HUES6 (cell line): ENCODE measurements around the gene CCDC197.

ENCODE experiments used
- H3K27ac ChIP-seq: 2 replicates; pipeline ENCODE4 v1.7.0; 2013; ENCODE audit warnings: low read depth, mild to moderate bottlenecking, low read length, inconsistent platforms
- H3K27me3 ChIP-seq: 2 replicates; pipeline ENCODE4 v1.6.1; 2013; ENCODE audit warnings: low read length; ENCODE audit not compliant: control insufficient read depth, insufficient read depth
- H3K36me3 ChIP-seq: 2 replicates; pipeline ENCODE4 v1.6.1; 2013; ENCODE audit warnings: low read length; ENCODE audit not compliant: control insufficient read depth, insufficient read depth
- H3K4me1 ChIP-seq: 2 replicates; pipeline ENCODE4 v1.6.1; 2013; ENCODE audit warnings: low read length; ENCODE audit not compliant: control insufficient read depth, insufficient read depth
- H3K4me3 ChIP-seq: 2 replicates; pipeline ENCODE4 v1.5.1; 2013; ENCODE audit warnings: low read depth, low read length
- H3K9ac ChIP-seq: one replicate; pipeline ENCODE4 v1.6.1; 2013; ENCODE audit warnings: mild to moderate bottlenecking, low read length
- H3K9me3 ChIP-seq: 2 replicates; pipeline ENCODE4 v1.6.1; 2013; ENCODE audit warnings: low read depth, low read length; ENCODE audit not compliant: control insufficient read depth, insufficient read depth

CCDC197 gene

GRCh38 chr14:93971635-93972027, 25.5 kb upstream of the CCDC197 start:
- no peaks in the 10 kb centered on the region for H3K4me1 ChIP-seq
- H3K27ac ChIP-seq: no peak overlapping the region
- no peak overlapping the region for H3K9ac ChIP-seq
- peaks cover 3% of the 10 kb centered on the region; the same call in 1 of the 2 replicates for H3K27me3 ChIP-seq
- no peaks in the 10 kb centered on the region for H3K9me3 ChIP-seq
- no peak overlapping the region for H3K4me3 ChIP-seq
- no peaks in the 10 kb centered on the region for H3K36me3 ChIP-seq

GRCh38 chr14:93972618-93973205, 24.4 kb upstream of the CCDC197 start:
- Histone ChIP-seq H3K36me3 (no peaks in the 10 kb centered on the region), H3K9ac (no peak overlapping the region), H3K4me1 (no peaks in the 10 kb centered on the region), H3K4me3 (no peak overlapping the region), H3K9me3 (no peaks in the 10 kb centered on the region), H3K27ac (no peak overlapping the region), H3K27me3 (peaks cover 3% of the 10 kb centered on the region; the same call in 1 of the 2 replicates)

- Histone ChIP-seq H3K9me3 (no peaks in the 10 kb centered on the region), H3K4me3 (no peak overlapping the region), H3K9ac (no peak overlapping the region), H3K27me3 (no peaks in the 10 kb centered on the region; the same call in 1 of the 2 replicates), H3K36me3 (no peaks in the 10 kb centered on the region), H3K27ac (no peak overlapping the region), H3K4me1 (no peaks in the 10 kb centered on the region)
Measured at GRCh38 chr14:93973607-93974006, 23.5 kb upstream of the CCDC197 start.

- Histone ChIP-seq H3K36me3 (no peaks in the 10 kb centered on the region), H3K9me3 (no peaks in the 10 kb centered on the region), H3K4me3 (no peak overlapping the region), H3K27me3 (no peaks in the 10 kb centered on the region; the same call in 1 of the 2 replicates), H3K27ac (no peak overlapping the region), H3K9ac (no peak overlapping the region), H3K4me1 (no peaks in the 10 kb centered on the region)
Measured at GRCh38 chr14:93974299-93974698, 22.8 kb upstream of the CCDC197 start.

- no peaks in the 10 kb centered on the region for H3K9me3 ChIP-seq
- no peak overlapping the region for H3K27ac ChIP-seq
- no peaks in the 10 kb centered on the region for H3K4me1 ChIP-seq
- no peak overlapping the region for H3K9ac ChIP-seq
- no peaks in the 10 kb centered on the region for H3K36me3 ChIP-seq
- no peaks in the 10 kb centered on the region; the same call in 1 of the 2 replicates for H3K27me3 ChIP-seq
- H3K4me3 ChIP-seq: no peak overlapping the region
Measured at GRCh38 chr14:93974833-93975232, 22.3 kb upstream of the CCDC197 start.

- Histone ChIP-seq H3K27ac (no peak overlapping the region), H3K4me1 (no peaks in the 10 kb centered on the region), H3K36me3 (no peaks in the 10 kb centered on the region), H3K27me3 (no peaks in the 10 kb centered on the region; the same call in 1 of the 2 replicates), H3K9ac (no peak overlapping the region), H3K9me3 (no peaks in the 10 kb centered on the region), H3K4me3 (no peak overlapping the region)
Measured at GRCh38 chr14:93975791-93976476, 21.2 kb upstream of the CCDC197 start.

GRCh38 chr14:93976477-93977057, 20.5 kb upstream of the CCDC197 start, which contains the start of gene ASB2:
ASB2 (minus strand) TSS chr14:93976570; CDS start chr14:93964539, 12,031 bp downstream.
- Histone ChIP-seq H3K36me3 (no peaks in the 10 kb centered on the region), H3K4me1 (no peaks in the 10 kb centered on the region), H3K9me3 (no peaks in the 10 kb centered on the region), H3K27ac (no peak within 1 kb of the TSS), H3K27me3 (no peaks in the 10 kb centered on the region; the same call in 1 of the 2 replicates), H3K4me3 (no peak within 1 kb of the TSS), H3K9ac (no peak within 1 kb of the TSS)

GRCh38 chr14:93977171-93977570, 19.9 kb upstream of the CCDC197 start:
- Histone ChIP-seq H3K27me3 (no peaks in the 10 kb centered on the region; the same call in 1 of the 2 replicates), H3K27ac (no peak overlapping the region), H3K4me3 (no peak overlapping the region), H3K4me1 (no peaks in the 10 kb centered on the region), H3K9me3 (no peaks in the 10 kb centered on the region), H3K9ac (no peak overlapping the region), H3K36me3 (no peaks in the 10 kb centered on the region)

GRCh38 chr14:93977790-93978581, 19.1 kb upstream of the CCDC197 start:
- Histone ChIP-seq H3K9me3 (no peaks in the 10 kb centered on the region), H3K36me3 (no peaks in the 10 kb centered on the region), H3K27ac (no peak overlapping the region), H3K4me3 (no peak overlapping the region), H3K9ac (no peak overlapping the region), H3K27me3 (no peaks in the 10 kb centered on the region; the same call in 1 of the 2 replicates), H3K4me1 (no peaks in the 10 kb centered on the region)

- Histone ChIP-seq H3K9me3 (no peaks in the 10 kb centered on the region), H3K9ac (no peak overlapping the region), H3K4me3 (no peak overlapping the region), H3K4me1 (peaks cover under 1% of the 10 kb centered on the region; the same call in 1 of the 2 replicates), H3K27ac (no peak overlapping the region), H3K27me3 (no peaks in the 10 kb centered on the region; the same call in 1 of the 2 replicates), H3K36me3 (no peaks in the 10 kb centered on the region)
Measured at GRCh38 chr14:93978735-93979134, 18.4 kb upstream of the CCDC197 start.
